ENCODE measurements around the gene MLEC.

The MLEC gene

GRCh38 chr12:120739031-120739762 is 52.2 kb downstream of the MLEC start:
- no peak for DNase-seq (ENCODE audit: insufficient read length, low spot score)
- FAIRE-seq = no peak

- no peak for FAIRE-seq
Observed at GRCh38 chr12:120739821-120740613, 53.1 kb downstream of the MLEC start.

GRCh38 chr12:120740871-120741270 is 53.9 kb downstream of the MLEC start:
- no peak for DNase-seq (ENCODE audit: insufficient read length, low spot score)
- FAIRE-seq = no peak

More at GRCh38 chr12:120739821-120740613, 53.1 kb downstream of the MLEC start:
- no peak for DNase-seq (ENCODE audit: insufficient read length, low spot score)

GRCh38 chr12:120741476-120742421 is 54.8 kb downstream of the MLEC start:
- DNase-seq (ENCODE audit: insufficient read length, low spot score) (no peak), FAIRE-seq (no peak)

- no peak for FAIRE-seq
- DNase-seq (ENCODE audit: insufficient read length, low spot score) = no peak
Observed at GRCh38 chr12:120744922-120745493, 58.1 kb downstream of the MLEC start.

GRCh38 chr12:120748242-120748641 is 61.3 kb downstream of the MLEC start:
- FAIRE-seq (no peak), DNase-seq (ENCODE audit: insufficient read length, low spot score) (no peak)

GRCh38 chr12:120749256-120749655 is 62.3 kb downstream of the MLEC start:
- no peak for FAIRE-seq

GRCh38 chr12:120750806-120751205 is 63.9 kb downstream of the MLEC start:
- DNase-seq (ENCODE audit: insufficient read length, low spot score) (no peak), FAIRE-seq (no peak)

More at GRCh38 chr12:120749256-120749655, 62.3 kb downstream of the MLEC start:
- no peak for DNase-seq (ENCODE audit: insufficient read length, low spot score)

- FAIRE-seq = no peak
- no peak for DNase-seq (ENCODE audit: insufficient read length, low spot score)
Observed at GRCh38 chr12:120751389-120751788, 64.4 kb downstream of the MLEC start.

Data from HTR-8/SVneo (cell line).